AG09319 (cell line): ENCODE data around the gene EEPD1.
A peak's percentile ranks its signal among the peaks of the same experiment; 100 is the strongest.

Experiments
- DNase-seq: peaks from one replicate; pipeline ENCODE4 v3.0.0-alpha.2; 2010; ENCODE audit warnings: low read depth; ENCODE audit errors: extremely low read depth
- TF ChIP-seq, protein P1 (sequence below): IDR thresholded peaks from 2 replicates; pipeline ENCODE4 v1.5.1; 2011; ENCODE audit warnings: low read depth, mild to moderate bottlenecking, inconsistent platforms, low read length, moderate library complexity

EEPD1 gene

DNA sequence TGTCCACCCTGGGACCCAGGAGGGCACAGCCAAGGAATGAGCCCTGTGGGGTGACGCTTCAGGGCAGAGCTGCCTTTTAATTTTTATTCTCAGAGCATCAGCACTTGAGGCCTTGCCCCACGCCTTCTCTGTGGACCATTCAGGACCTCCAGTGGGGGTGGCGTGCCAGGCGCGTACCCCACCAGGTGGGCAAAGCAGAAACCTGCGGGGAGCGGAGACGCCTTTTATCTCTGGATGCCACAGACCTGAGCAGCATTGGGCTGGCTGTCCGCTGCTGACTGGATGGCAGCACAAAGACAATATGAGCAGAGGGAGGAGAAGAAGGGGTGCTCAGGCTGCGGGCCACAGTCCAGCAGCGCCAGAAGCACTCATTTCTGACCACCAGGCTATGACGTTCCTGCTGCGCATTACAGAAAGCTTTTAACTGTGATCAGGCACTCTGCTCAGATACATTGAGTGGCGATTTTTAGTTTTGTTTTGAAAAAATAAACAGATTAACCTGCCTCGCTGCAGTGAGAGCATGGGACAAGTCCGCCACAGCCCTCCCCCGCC is 146.2 kb downstream of the EEPD1 start:
- TF ChIP-seq, protein P1, sequence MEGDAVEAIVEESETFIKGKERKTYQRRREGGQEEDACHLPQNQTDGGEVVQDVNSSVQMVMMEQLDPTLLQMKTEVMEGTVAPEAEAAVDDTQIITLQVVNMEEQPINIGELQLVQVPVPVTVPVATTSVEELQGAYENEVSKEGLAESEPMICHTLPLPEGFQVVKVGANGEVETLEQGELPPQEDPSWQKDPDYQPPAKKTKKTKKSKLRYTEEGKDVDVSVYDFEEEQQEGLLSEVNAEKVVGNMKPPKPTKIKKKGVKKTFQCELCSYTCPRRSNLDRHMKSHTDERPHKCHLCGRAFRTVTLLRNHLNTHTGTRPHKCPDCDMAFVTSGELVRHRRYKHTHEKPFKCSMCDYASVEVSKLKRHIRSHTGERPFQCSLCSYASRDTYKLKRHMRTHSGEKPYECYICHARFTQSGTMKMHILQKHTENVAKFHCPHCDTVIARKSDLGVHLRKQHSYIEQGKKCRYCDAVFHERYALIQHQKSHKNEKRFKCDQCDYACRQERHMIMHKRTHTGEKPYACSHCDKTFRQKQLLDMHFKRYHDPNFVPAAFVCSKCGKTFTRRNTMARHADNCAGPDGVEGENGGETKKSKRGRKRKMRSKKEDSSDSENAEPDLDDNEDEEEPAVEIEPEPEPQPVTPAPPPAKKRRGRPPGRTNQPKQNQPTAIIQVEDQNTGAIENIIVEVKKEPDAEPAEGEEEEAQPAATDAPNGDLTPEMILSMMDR: no peak
- DNase-seq: no peak

DNA sequence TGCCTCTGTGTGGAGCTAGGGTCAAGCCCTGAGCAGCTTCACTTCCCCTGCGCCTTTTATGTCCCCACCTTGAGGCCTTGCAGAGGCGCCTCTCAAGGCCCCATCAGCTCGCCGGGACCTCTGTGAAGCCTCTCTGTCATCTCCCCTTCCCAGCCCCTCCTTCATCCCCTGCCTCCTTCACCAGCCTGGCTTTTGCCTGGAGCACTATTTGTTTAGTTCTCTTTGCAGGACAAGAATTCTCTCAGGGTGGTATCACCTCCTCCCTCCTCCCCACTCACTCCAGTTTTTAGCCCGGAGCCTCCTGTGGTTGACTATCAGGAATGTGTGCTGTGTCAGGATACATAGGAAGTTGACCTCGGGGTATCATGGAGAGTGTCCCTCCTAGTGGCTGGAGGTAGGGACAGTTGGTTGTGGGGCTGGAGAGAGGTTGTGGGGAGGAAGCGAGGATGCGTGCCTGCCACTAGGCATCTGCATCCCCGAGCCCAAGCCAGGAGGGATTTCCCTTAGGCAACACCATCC is 146.8 kb downstream of the EEPD1 start:
- TF ChIP-seq, protein P1: no peak
- no peak for DNase-seq

DNA sequence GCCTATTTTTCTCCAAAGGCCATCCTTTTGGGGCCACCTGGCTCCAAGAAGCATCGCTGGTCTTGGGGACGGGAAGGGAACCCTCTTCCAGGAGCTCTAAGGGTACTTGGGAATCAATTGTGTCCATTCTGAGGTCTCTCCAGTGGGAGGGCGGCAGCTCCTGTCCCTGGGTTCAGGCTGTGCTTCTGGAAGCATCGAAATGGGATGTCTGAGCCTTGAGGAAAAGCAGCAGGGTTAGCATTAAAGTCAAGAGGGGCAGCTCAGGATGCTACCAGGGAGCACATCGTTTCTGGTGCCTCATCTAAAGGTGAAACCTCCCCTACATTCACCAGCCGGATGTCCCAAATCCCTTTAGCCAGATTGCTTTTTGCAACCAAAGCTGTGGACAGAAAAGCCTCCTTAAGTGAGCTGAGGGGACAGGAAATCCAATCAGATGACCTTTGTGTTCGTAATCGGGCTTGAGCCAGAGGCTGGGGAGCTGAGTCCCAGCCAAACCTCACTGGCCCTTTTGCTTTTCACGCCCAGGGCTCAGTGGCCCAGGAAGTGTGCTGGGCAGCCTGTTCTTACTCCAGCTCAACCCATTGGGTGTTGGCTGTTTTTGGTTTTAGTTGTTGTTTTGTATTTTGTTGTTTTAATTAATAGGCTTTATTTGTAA is 147.8 kb downstream of the EEPD1 start:
- TF ChIP-seq, protein P1: no peak
- DNase-seq: no peak

DNA sequence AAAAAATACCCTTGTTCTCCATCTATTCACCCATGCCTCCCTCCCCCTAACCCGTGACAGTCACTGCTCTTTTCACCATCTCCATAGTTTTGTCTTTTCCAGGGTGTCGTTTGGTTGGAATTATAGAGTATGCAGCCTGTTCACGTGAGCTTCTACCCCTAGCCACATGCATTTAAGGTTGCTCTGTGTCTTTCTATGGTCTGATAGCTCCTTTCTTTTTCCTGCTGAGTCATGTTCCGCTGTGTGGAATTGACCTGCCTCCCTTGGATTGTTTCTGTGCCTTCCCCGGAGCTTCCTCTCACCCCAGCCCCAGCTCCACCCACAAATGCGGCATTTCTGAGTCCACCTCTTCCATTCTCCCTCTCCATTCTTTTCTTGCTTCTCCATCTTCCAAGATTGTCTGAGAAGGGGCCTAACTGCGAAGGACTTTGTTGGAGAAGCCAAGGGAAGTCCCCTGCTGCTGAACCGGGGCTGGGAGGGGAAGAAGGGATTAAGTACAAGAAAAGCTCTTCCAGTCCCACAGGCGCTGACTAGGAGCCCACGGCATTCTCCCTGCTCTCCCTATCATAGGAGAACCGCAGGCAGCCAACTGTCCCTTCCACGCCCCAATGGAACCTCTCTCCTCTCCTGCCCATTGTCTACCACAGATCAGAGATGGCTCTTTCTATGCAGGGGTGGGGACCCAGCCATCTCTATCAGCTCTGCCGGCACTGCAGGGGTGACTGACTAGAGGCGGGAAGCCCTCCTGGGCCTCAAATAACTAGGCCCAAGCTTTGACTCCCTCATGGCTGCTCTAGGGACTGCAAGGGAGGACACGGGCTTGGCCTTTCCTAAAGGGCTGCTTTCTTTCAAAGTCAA is 149.1 kb downstream of the EEPD1 start:
- TF ChIP-seq, protein P1: no peak

DNA sequence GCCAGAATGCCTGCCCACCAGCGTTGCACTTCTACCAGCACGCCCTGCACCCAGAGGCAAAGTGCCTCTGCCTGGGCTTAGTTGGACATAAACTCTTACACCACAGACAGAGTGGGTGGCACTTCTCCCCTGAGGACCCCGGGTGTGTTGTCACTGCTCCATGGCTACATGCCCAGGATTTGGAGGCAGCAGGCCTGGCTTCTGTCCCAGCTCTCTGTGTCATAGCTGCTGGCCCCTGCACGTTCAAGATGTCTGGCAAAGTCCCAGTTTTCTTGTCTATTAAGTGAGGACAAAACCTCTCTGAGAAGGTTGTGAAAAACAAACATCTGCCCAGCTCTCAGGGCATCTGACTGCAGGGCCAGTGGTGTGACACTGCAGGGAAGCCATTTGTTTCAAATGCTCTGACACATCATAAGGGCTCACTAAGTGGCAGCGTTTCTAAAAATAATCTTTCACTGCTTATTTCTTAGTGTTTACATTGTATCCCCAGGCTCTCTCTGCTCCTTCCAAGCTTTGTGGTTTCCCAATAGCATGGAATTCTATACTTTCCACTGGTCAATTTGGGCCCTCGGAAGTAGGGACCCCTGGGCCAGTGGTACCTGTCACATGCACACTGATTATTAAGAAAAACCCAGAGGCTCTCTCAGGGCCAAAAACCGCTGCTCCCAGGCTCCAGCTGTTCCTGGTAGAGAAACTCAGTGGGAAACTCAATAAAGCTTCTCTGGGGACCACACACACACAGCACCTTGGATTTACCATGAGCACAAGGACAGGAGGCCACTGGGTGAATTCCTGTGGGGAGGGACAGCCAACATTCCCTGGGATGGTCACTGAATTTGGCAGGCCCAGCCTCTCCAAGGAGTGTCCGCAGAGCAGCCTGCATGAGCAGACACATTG is 150.4 kb downstream of the EEPD1 start:
- DNase-seq: peak; percentile 83
- TF ChIP-seq, protein P1: no peak

More for the DNA sequence above, 149.1 kb downstream of the EEPD1 start:
- no peak for DNase-seq

DNA sequence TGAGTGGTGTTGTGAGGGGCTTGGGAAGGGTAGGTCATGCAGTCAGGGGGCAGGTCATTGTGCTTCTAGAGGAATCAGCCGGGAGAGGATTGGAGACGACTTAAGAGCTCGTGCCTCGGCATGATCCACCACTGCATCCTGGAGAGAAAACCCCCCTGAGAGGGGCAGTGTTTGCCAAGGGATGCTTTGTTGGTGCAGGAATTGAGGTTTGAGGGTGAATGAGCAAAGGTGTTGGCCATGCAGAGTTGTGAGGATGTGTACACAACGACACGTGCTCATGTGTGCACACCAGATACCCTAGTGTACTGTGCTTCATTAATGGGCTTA is 151.0 kb downstream of the EEPD1 start:
- TF ChIP-seq, protein P1: no peak
- DNase-seq: no peak
